ENCODE results near the gene NSD2.

- TF ChIP-seq CTCF (IDR thresholded peaks at IDR 0.05), result no peak
- no peak for TF ChIP-seq POLR2A (IDR thresholded peaks at IDR 0.05)
These were observed 107.0 kb downstream of the NSD2 start for GRCh38 chr4:1978226-1978625.
